Esophagus squamous epithelium (tissue), 5 donors: Measurements from ENCODE around the gene SNORC. TPM values are rescaled to one million over a fixed set of nuclear protein-coding genes. Genes with fewer than 3 reads are reported as not detected.

Source experiments
- DNase-seq: peaks from one replicate; lab custom pipeline; 2025; lab: John Stamatoyannopoulos, UW
- H3K27ac ChIP-seq, 4 donors: fragments of 200-600 bp; sonication (generic); one replicate each; pipeline ENCODE4 v1.5.1; 2016 to 2019; ENCODE audit warnings: mild to moderate bottlenecking in 1 of 4
- H3K27me3 ChIP-seq, 4 donors: fragments of 200-600 bp; sonication (generic); 1 replicate in 3 of 4; 2 replicates in 1 of 4; pipeline versions ENCODE4 v1.5.1 to v1.6.0; 2017 to 2021; ENCODE audit warnings: antibody characterized with exemption in 1 of 4
- H3K36me3 ChIP-seq, 3 donors: fragments of 200-600 bp; sonication (generic); one replicate each; pipeline ENCODE4 v1.5.1; 2016 to 2019
- H3K4me1 ChIP-seq, 3 donors: fragments of 200-600 bp; sonication (generic); one replicate each; pipeline ENCODE4 v1.5.1; 2017 to 2019
- H3K4me3 ChIP-seq, 4 donors: fragments of 200-600 bp; sonication (generic); 1 replicate in 3 of 4; 2 replicates in 1 of 4; pipeline ENCODE4 v1.5.1; 2016 to 2019; ENCODE audit warnings: mild to moderate bottlenecking in 2 of 4, moderate library complexity in 1 of 4
- H3K9me3 ChIP-seq, 3 donors: fragments of 200-600 bp; sonication (generic); one replicate each; pipeline ENCODE4 v1.5.1; 2016 to 2019
- POLR2A ChIP-seq, 4 donors: fragments of 450-650 bp; IDR thresholded peaks; one replicate each; pipeline ENCODE4 v1.6.1; 2017; ENCODE audit warnings: antibody characterized with exemption in 4 of 4, mild to moderate bottlenecking in 4 of 4, moderate library complexity in 3 of 4
- WGBS, 2 donors: methylation state at CpG; one replicate each; pipeline ENCODE4 v1.1.5; 2018; 5-methylcytosine and 5-hydroxymethylcytosine counted together
- intact Hi-C: fragments of 100-400 bp; cut with DNase I; formaldehyde crosslinking; loops from one replicate; pipeline ENCODE4 v1.15.0; 2022
- total RNA-seq, 4 donors: library from RNA; depleted of rRNA; stranded (reverse); fragments of >200 nt; gene quantifications; one replicate each; pipeline ENCODE4 v1.1.0, GENCODE V29; 2016
- TF ChIP-seq, protein P1 (sequence below), 6 experiments: fragments of 450-650 bp in 4 of 6; fragments of 200-600 bp in 2 of 6; sonication (generic) in 2 of 6; IDR thresholded peaks; one replicate each; pipeline ENCODE4 v1.5.1; 2016 to 2019; ENCODE audit warnings: antibody characterized with exemption in 6 of 6, mild to moderate bottlenecking in 4 of 6, moderate library complexity in 4 of 6
- donor health status: DM: yes; HTN: yes; CAD: no.

Gene SNORC
- under 1 TPM; 0.26 to 0.83 (median 0.66) TPM for total RNA-seq

DNA sequence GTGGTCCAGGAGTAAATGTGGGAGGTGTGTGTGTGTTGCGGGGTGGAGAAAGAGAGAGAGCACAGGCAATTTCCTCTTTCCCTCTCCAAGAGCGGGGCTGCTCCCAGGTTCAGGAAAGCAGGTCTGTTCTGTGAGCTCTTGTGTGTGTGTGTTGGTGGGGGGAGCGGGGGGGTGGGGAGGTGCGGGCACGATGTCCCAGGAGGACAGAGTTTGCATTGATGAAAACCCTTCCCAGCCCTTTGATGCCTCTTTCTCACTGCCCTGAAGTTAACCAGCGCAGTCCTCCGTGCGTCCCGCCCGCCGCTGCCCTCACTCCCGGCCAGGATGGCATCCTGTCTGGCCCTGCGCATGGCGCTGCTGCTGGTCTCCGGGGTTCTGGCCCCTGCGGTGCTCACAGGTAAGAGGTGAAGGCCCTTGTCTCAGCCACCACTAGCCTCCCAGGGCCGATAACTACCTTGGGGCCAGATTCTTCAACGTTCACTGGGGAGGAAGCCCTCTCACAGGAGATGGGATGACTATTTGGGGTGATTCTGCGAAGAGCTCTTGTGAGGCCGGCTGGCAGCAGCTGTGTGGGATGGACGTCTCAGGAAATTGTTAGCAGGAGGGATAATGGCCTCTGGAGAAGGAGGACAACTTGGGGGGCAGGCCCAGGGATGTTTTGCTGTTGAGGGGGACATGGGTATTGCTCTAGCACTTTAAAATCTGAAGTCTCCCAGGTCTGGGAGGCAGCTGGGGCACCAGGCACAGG lies at the start of gene SNORC:
Gene SNORC, plus strand, starts transcription at position 247 of the 748 bp plus-strand sequence. Its CDS starts 78 bp downstream, at position 325.
- 88% methylated on average over 15 to 17 of the region's 21 CpGs for WGBS, 2 donors
- Histone ChIP-seq H3K36me3 (no peaks in the 10 kb centered on the region), H3K27ac (no peak within 1 kb of the TSS), H3K27me3 (peaks cover 0 to 8% (median 0%) of the 10 kb centered on the region in 4 donors), H3K9me3 (no peaks in the 10 kb centered on the region), H3K4me3 (no peak within 1 kb of the TSS), H3K4me1 (peaks cover 0 to 12% (median 0%) of the 10 kb centered on the region in 3 donors)
- intact Hi-C loops, result no loop called here
- no peak for DNase-seq
- TF ChIP-seq, protein P1, sequence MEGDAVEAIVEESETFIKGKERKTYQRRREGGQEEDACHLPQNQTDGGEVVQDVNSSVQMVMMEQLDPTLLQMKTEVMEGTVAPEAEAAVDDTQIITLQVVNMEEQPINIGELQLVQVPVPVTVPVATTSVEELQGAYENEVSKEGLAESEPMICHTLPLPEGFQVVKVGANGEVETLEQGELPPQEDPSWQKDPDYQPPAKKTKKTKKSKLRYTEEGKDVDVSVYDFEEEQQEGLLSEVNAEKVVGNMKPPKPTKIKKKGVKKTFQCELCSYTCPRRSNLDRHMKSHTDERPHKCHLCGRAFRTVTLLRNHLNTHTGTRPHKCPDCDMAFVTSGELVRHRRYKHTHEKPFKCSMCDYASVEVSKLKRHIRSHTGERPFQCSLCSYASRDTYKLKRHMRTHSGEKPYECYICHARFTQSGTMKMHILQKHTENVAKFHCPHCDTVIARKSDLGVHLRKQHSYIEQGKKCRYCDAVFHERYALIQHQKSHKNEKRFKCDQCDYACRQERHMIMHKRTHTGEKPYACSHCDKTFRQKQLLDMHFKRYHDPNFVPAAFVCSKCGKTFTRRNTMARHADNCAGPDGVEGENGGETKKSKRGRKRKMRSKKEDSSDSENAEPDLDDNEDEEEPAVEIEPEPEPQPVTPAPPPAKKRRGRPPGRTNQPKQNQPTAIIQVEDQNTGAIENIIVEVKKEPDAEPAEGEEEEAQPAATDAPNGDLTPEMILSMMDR (IDR thresholded peaks at IDR 0.05), result no peak
- TF ChIP-seq POLR2A (IDR thresholded peaks at IDR 0.05), result no peak

DNA sequence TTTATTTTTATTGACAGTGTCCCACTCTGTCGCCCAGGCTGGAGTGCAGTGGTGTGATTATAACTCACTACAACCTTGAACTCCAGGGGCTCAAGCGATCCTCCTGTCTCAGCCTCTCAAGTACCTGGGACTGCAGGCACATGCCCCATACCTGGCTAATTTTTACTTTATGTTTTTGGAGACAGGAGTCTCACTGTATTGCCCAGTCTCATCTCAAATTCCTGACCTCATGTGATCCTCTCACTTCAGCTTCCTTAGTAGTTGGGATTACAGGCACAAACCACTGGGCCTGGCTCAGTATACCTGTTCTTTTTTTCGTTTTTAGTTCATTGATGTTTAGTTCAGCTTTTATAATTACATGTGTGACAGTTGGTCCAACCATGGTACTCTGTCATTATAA lies 40.1 kb upstream of the SNORC start:
- intact Hi-C loops, result no loop called here
- TF ChIP-seq, protein P1 (IDR thresholded peaks at IDR 0.05), result no peak
- TF ChIP-seq POLR2A (IDR thresholded peaks at IDR 0.05), result no peak
- H3K4me3 ChIP-seq, result no peak overlapping the region
- 90 to 94% methylated on average over 3 of the region's 3 CpGs for WGBS, 2 donors
- H3K27me3 ChIP-seq, result no peaks in the 10 kb centered on the region
- peaks cover 26 to 100% (median 31%) of the 10 kb centered on the region in 3 donors for H3K36me3 ChIP-seq
- no peak for DNase-seq
- H3K4me1 ChIP-seq, result no peaks in the 10 kb centered on the region
- no peak overlapping the region for H3K27ac ChIP-seq
- no peaks in the 10 kb centered on the region for H3K9me3 ChIP-seq

DNA sequence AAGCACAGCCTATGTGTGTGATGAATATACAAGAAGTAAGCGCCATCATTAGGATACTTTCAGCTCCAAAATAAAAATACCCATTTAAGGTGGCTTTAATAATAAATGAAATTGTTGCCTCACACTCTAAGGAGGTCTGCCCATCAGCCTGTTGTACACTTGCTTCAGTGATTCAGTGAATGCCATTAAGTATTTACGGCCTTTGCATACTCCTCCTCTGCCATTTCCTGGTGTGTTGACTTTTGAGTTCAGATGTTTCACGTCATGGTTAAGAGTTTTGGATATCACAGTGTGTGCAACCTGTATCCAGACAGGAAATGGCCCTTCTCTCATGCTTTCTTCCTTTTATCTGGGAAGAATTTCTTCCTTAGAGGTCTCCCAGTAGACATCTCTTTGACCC lies 38.6 kb upstream of the SNORC start:
- no peak for DNase-seq
- peaks cover 0 to 5% (median 0%) of the 10 kb centered on the region in 3 donors for H3K4me1 ChIP-seq
- intact Hi-C loops, result no loop called here
- H3K36me3 ChIP-seq, result peaks cover 22 to 97% (median 31%) of the 10 kb centered on the region in 3 donors
- no peak overlapping the region for H3K4me3 ChIP-seq
- 92 to 98% methylated on average over 3 of the region's 3 CpGs for WGBS, 2 donors
- no peaks in the 10 kb centered on the region for H3K9me3 ChIP-seq
- TF ChIP-seq, protein P1 (IDR thresholded peaks at IDR 0.05), result no peak
- TF ChIP-seq POLR2A (IDR thresholded peaks at IDR 0.05), result no peak
- no peaks in the 10 kb centered on the region for H3K27me3 ChIP-seq
- H3K27ac ChIP-seq, result no peak overlapping the region

DNA sequence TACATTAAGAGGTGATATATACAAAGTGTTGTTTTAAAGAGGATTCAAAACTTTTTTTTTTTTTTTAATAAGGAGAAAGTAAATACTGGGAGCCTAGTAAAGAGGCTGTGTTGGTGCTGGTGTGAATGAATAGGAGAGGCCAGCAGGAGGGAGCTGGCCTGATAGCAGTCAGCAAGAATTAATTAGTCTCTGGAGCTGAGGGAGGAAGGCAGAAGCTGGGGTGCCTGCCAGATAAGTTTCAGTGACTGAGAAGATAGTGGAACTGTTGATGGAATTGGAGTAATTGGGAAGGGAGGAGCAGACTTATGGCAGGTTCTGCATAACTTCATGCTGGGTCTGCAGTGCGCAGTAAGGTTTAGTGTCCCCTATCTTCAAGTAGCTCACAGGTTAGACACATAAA lies 36.2 kb upstream of the SNORC start:
- H3K27ac ChIP-seq, result no peak overlapping the region
- no peak overlapping the region for H3K4me3 ChIP-seq
- no peaks in the 10 kb centered on the region for H3K9me3 ChIP-seq
- WGBS, 2 donors, result 89 to 100% methylated on average over 1 of the region's 1 CpG
- DNase-seq, result no peak
- H3K27me3 ChIP-seq, result no peaks in the 10 kb centered on the region
- TF ChIP-seq, protein P1 (IDR thresholded peaks at IDR 0.05), result no peak
- TF ChIP-seq POLR2A (IDR thresholded peaks at IDR 0.05), result no peak
- intact Hi-C loops, result no loop called here
- peaks cover 31 to 97% (median 32%) of the 10 kb centered on the region in 3 donors for H3K36me3 ChIP-seq
- H3K4me1 ChIP-seq, result peaks cover 0 to 20% (median 4%) of the 10 kb centered on the region in 3 donors

DNA sequence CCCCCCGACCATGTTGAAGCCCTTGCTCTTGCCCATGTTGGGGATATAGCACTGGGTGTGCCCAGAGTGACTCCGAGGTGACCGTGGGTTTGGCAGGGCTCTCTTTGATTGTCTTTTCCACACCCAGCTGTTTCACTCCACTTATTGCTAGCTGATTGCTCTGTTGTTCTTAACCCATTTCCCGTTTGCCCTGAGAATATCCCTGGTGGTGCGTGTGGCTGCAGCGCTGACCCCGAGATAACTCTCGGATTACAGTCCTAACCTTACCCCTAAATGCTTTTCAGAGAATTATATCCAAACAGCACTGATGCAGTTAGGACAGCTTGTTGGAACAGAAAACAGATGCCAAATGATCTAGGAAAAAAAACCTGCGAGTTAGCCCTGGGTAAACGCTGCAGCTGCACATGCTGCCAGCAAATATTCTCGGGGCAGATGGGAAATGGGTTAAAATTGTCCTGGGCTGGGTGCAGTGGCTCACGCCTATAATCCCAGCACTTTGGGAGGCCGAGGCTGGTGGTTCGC lies 34.3 kb upstream of the SNORC start:
- 74 to 78% methylated on average over 11 to 13 of the region's 14 CpGs for WGBS, 2 donors
- intact Hi-C loops, result no loop called here
- Histone ChIP-seq H3K27me3 (no peaks in the 10 kb centered on the region), H3K36me3 (peaks cover 30 to 97% (median 32%) of the 10 kb centered on the region in 3 donors), H3K4me3 (no peak overlapping the region), H3K27ac (no peak overlapping the region), H3K9me3 (no peaks in the 10 kb centered on the region), H3K4me1 (peaks cover 0 to 34% (median 10%) of the 10 kb centered on the region in 3 donors)
- no peak for DNase-seq
- TF ChIP-seq POLR2A (IDR thresholded peaks at IDR 0.05), result no peak
- TF ChIP-seq, protein P1 (IDR thresholded peaks at IDR 0.05), result no peak
